AG09309 (cell line): ENCODE measurements around the gene PARM1.

Experiments
- DNase-seq: peaks from one replicate; pipeline ENCODE4 v3.0.0-alpha.2; 2010; ENCODE audit warnings: low read depth
- H3K4me3 ChIP-seq: 2 replicates; pipeline ENCODE4 v1.5.1; 2011; ENCODE audit warnings: mild to moderate bottlenecking, low read depth, low read length, moderate library complexity; ENCODE audit not compliant: control insufficient read depth
- CTCF ChIP-seq: IDR thresholded peaks from 2 replicates; pipeline ENCODE4 v1.5.1; 2011; ENCODE audit warnings: mild to moderate bottlenecking, low read depth, low read length, inconsistent platforms; ENCODE audit not compliant: insufficient read depth, control insufficient read depth; ENCODE audit errors: missing control alignments

The PARM1 gene

GRCh38 chr4:74950200-74950599 lies 17.3 kb downstream of the PARM1 start:
- no peak for DNase-seq
- no peak overlapping the region for H3K4me3 ChIP-seq
- TF ChIP-seq CTCF: no peak

- TF ChIP-seq CTCF: no peak
- no peak overlapping the region for H3K4me3 ChIP-seq
- no peak for DNase-seq
Measured at GRCh38 chr4:74950882-74951281, 18.0 kb downstream of the PARM1 start.

- TF ChIP-seq CTCF: no peak
- DNase-seq: no peak
- H3K4me3 ChIP-seq: no peak overlapping the region
Measured at GRCh38 chr4:74953647-74954046, 20.7 kb downstream of the PARM1 start.

GRCh38 chr4:74958881-74959280 lies 26.0 kb downstream of the PARM1 start:
- no peak overlapping the region for H3K4me3 ChIP-seq
- no peak for TF ChIP-seq CTCF
- no peak for DNase-seq

GRCh38 chr4:74961230-74961629 lies 28.3 kb downstream of the PARM1 start:
- TF ChIP-seq CTCF: no peak
- H3K4me3 ChIP-seq: no peak overlapping the region
- DNase-seq: no peak

DNA sequence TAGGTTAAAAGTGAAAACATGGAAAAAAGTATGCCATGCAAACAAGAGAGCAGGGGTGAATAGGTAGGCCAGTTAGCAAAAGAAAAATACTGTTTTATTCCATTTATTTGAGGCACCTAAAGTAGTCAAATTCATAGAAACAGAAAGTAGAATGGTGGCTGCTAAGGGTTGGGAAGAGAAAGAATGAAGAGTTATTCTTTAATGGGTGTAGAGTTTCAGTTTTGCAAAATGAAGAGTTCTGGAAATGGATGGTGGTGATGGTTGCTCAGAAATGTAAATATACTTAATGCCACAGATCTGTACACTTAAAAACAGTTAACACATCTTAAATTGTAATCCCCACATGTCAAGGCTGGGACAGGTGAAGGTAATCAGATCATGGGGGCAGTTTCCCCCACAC lies 29.7 kb downstream of the PARM1 start:
- TF ChIP-seq CTCF: no peak
- no peak for DNase-seq

GRCh38 chr4:74964311-74964710 lies 31.4 kb downstream of the PARM1 start:
- no peak for DNase-seq
- no peak overlapping the region for H3K4me3 ChIP-seq
- TF ChIP-seq CTCF: no peak

More for the DNA sequence above, 29.7 kb downstream of the PARM1 start:
- no peak overlapping the region for H3K4me3 ChIP-seq
